SW 1271 (cell line): Measurements from ENCODE around the gene TST.

ENCODE experiments used
- DNase-seq, 2 experiments: peaks; one replicate each; lab custom pipeline; 2025; lab: John Stamatoyannopoulos, UW

Gene TST

GRCh38 chr22:37032134-37032534, 12.9 kb upstream of the TST start:
- no peak for DNase-seq

DNA sequence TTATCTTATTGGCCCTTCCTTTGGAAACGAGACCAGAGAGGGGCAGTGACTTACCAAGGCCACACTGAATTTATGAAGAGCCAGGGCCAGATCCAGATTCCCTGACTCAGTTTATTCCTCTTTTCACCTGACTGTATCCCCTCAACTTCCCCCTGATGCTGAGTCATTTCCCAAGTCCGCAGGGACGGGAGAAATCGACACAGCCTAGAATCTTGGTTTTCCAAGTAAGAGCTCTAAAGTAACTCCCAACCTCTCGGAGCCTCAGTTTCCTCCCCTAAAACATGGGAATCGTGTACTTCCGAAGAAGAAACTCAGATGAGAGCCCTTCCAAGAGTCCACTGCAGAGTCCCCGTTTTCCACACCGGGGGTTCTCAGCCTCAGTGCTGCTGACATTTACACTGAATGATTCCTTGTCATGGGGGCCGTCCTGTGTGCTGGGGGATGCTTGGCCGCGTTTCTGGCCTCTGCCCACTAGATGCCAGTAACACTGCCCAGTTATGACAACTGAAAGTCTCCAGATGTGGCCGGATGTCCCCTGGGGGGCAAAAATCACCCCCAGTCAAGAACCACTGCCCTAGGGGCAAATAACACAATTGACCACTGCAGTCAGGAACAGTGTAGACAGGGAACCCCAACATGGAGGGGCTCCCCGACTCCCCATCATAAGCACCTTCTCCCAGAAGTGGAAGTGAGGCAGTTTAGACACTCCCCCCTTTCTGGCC, 11.5 kb upstream of the TST start:
- no peak for DNase-seq

GRCh38 chr22:37028692-37029674, 9.7 kb upstream of the TST start:
- no peak for DNase-seq

DNA sequence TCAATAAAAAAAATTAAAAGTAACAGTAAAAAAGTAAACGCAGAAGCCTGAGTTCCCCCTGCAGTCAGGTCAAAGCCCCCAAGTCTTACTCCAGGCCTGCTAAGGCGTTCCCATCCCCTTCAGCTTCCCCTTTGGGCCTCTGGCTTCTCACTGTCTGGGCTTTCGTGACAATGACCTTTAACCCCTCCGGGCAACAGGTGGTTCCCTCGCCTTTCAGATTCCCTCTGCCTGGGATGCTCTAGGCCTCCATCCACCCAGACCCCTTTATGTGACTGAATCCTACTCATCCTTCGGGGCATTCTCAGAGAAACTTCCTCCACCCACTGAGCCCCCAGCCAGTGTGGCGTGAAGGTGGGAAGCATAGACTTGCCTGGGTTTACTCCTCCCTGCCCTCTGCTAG, 8.3 kb upstream of the TST start:
- DNase-seq, result no peak

- no peak for DNase-seq
Measured at GRCh38 chr22:37026325-37026724, 7.1 kb upstream of the TST start.

- no peak for DNase-seq
Measured at GRCh38 chr22:37025500-37026070, 6.3 kb upstream of the TST start.

DNA sequence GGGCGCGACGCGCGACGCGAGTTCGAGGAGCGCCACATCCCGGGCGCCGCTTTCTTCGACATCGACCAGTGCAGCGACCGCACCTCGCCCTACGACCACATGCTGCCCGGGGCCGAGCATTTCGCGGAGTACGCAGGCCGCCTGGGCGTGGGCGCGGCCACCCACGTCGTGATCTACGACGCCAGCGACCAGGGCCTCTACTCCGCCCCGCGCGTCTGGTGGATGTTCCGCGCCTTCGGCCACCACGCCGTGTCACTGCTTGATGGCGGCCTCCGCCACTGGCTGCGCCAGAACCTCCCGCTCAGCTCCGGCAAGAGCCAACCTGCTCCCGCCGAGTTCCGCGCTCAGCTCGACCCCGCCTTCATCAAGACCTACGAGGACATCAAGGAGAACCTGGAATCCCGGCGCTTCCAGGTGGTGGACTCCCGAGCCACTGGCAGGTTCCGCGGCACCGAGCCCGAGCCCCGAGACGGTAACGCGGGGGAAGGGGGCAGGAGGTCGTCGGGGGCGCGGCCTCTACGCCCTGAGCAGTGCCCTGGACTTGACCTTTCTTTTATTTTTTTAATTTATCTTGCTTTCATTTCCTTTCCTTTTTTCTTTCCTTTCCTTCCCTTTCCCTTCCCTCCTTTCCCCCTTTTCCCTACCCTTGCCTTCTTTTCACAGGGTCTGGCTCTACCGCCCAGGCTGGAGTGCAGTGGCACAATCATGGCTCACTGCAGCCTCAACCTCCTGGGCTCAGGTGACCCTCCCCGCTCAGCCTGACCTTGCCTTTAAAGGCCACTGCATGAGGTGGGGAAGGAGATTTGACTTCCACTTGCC, 5.3 kb upstream of the TST start:
- no peak for DNase-seq

DNA sequence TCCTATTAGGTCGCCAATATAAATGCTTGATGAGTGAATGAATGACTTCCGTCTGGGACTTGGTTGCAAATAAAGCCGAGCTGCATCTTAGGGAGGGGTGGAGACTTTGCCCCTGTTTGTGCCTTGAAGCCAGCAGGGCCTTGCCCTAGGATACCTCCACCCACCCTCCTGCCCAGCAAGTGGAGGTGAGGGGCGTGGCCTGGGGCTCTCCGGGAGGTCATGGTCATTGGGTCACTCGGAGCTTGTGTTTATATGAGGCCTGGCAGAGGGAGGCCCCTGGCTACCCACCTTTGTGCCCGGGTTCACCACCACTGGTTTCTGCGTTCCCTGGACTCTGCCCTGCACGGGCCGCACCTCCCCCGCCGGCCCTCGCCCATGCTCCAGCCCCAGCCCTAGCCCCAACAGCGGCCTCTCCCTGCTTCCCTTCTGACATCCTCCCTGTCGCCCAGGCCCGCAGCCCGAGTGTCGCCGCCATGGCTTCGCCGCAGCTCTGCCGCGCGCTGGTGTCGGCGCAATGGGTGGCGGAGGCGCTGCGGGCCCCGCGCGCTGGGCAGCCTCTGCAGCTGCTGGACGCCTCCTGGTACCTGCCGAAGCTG, 4.6 kb upstream of the TST start:
- DNase-seq, result no peak

- no peak for DNase-seq
Measured at GRCh38 chr22:37022483-37023337, 3.5 kb upstream of the TST start.

GRCh38 chr22:37021710-37022482, 2.6 kb upstream of the TST start:
- no peak for DNase-seq

GRCh38 chr22:37021041-37021440, 1.8 kb upstream of the TST start:
- no peak for DNase-seq

- peak in 1 of 2 experiments; percentile 37 for DNase-seq
Measured at GRCh38 chr22:37020192-37020479, 889 bp upstream of the TST start.

DNA sequence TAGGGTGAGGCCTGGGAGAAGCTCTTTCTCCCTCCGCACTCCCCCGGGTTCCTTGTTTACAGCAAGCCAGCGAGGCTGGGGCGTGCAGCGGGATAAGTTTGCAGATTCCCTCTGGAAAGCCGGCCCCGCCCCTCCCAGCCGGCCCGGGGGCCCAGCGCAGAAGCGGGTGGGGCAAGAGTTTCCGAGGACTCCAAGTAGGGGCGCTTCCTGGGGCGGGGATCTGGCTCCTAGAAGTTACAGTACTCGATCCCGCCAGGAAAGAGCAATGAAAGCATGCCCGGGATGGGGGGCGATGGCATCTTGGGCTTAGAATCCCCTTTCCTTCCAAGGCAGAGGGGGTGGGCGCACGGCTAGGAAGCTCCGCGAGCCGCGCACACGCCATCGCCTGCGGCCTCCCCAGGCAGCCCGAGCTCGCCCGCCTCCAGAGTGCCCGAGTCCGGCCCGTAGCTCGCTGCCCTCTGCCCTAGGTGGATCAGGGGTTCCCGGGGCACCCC, 385 bp downstream of the TST start:
- peak in 1 of 2 experiments; percentile 13 for DNase-seq

- no peak for DNase-seq
Measured at GRCh38 chr22:37018086-37018814, 997 bp downstream of the TST start.

DNA sequence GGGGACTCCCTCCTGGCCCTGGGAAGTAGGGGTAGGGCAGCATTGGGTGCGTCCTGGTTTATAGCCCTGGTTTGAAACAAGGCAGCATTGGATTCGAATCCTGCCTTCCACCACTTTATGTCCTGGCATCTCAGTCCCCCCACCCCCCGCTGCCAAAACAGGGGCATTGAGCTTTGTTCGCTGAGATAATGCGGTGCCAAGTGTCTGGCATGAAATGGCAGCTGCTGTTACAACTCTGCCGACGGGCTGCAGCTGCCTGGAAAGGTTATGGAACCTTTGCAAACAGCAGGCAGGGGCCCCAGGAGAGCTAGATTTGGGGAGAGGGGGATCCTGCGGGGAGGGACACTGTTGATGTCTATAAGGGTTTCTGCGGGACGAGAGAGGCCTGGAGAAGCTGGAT, 1.9 kb downstream of the TST start:
- no peak for DNase-seq

GRCh38 chr22:37016134-37016910, 2.9 kb downstream of the TST start:
- DNase-seq, result no peak

- DNase-seq, result no peak
Measured at GRCh38 chr22:37015587-37015878, 3.7 kb downstream of the TST start.

GRCh38 chr22:37014835-37015586, 4.2 kb downstream of the TST start:
- no peak for DNase-seq
